Type B pancreatic cell (in vitro differentiated cells): Measurements from ENCODE around the gene HMCN2. TPM values are rescaled to one million over a fixed set of nuclear protein-coding genes. Genes with fewer than 3 reads are reported as not detected.

Experiments used
- DNase-seq: peaks from one replicate; pipeline ENCODE4 v3.0.0; 2021; ENCODE audit warnings: mixed read lengths; ENCODE audit not compliant: unreplicated experiment; ENCODE audit errors: extremely low spot score
- H3K27ac Mint-ChIP-seq: 2 replicates; pipeline ENCODE4 v1.8.0; 2021; ENCODE audit warnings: mild to moderate bottlenecking, mixed read lengths
- H3K27me3 Mint-ChIP-seq: 2 replicates; pipeline ENCODE4 v1.8.0; 2021; ENCODE audit warnings: mixed read lengths
- H3K36me3 Mint-ChIP-seq: 2 replicates; pipeline ENCODE4 v1.8.0; 2021; ENCODE audit warnings: mixed read lengths
- H3K4me1 Mint-ChIP-seq: one replicate; pipeline ENCODE4 v1.8.0; 2021; ENCODE audit warnings: mixed read lengths; ENCODE audit not compliant: unreplicated experiment
- H3K4me3 Mint-ChIP-seq: 2 replicates; pipeline ENCODE4 v1.8.0; 2021; ENCODE audit warnings: mild to moderate bottlenecking, mixed read lengths
- H3K9me3 Mint-ChIP-seq: 2 replicates; pipeline ENCODE4 v1.8.0; 2021; ENCODE audit warnings: mixed read lengths
- total RNA-seq: library from RNA; stranded (reverse); gene quantifications from 2 replicates; pipeline ENCODE4 v1.2.1, GENCODE V29; 2021; ENCODE audit warnings: low replicate concordance
- TF ChIP-seq, protein P1 (sequence below): fragments of 200-600 bp; sonication (generic); conservative IDR thresholded peaks from 2 replicates; pipeline ENCODE4 v1.5.0; 2021; ENCODE audit warnings: antibody characterized with exemption, mild to moderate bottlenecking

HMCN2 gene
- total RNA-seq, 1 donor from 2014 or later: 0.12 TPM

DNA sequence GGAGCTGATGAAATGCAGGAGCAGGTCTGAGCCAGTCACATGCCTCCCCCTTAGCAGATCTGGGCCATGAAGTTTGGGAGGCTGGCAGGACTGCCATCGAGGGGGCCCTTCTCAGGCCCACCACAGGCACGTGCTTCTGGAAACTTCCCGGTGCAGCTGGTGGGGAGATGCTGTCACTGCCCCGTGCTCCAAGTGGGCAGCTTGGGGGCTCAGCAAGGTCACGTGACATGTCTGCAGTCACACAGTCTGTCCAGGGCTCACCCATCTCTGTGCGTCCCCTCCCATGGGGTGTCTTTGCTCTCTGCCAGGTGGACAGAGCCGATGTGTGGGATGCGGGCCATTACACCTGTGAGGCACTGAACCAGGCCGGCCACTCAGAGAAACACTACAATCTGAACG lies 99.8 kb downstream of the HMCN2 start:
- DNase-seq: no peak
- Mint-ChIP-seq H3K27me3 (peaks cover 19% of the 10 kb centered on the region), H3K4me3 (no peak overlapping the region), H3K9me3 (no peaks in the 10 kb centered on the region), H3K4me1 (peaks cover 10% of the 10 kb centered on the region), H3K27ac (no peak overlapping the region), H3K36me3 (no peaks in the 10 kb centered on the region)
- TF ChIP-seq, protein P1, sequence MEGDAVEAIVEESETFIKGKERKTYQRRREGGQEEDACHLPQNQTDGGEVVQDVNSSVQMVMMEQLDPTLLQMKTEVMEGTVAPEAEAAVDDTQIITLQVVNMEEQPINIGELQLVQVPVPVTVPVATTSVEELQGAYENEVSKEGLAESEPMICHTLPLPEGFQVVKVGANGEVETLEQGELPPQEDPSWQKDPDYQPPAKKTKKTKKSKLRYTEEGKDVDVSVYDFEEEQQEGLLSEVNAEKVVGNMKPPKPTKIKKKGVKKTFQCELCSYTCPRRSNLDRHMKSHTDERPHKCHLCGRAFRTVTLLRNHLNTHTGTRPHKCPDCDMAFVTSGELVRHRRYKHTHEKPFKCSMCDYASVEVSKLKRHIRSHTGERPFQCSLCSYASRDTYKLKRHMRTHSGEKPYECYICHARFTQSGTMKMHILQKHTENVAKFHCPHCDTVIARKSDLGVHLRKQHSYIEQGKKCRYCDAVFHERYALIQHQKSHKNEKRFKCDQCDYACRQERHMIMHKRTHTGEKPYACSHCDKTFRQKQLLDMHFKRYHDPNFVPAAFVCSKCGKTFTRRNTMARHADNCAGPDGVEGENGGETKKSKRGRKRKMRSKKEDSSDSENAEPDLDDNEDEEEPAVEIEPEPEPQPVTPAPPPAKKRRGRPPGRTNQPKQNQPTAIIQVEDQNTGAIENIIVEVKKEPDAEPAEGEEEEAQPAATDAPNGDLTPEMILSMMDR: no peak

DNA sequence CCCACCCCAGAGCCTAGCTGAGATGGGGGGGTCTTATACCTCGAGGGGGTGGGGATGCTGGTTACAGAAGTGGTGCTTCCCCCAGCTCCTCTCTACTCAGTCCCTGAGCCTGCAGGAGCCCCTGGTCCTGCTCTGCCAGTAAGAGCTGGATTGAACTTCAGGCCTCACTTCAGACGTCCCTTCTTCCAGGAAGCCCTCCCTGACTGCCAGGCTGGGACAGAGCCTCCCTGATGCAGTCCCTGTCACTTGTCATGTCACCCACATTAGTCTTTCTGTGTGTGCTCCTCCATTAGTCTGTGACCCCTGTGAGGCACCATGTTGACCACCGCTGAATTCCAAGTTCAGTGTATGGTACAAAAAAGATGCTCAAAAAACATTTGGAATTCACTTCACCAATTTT lies 100.5 kb downstream of the HMCN2 start:
- peaks cover 17% of the 10 kb centered on the region for H3K27me3 Mint-ChIP-seq
- TF ChIP-seq, protein P1: no peak
- H3K4me3 Mint-ChIP-seq: no peak overlapping the region
- no peak for DNase-seq
- H3K27ac Mint-ChIP-seq: no peak overlapping the region
- H3K36me3 Mint-ChIP-seq: no peaks in the 10 kb centered on the region
- H3K4me1 Mint-ChIP-seq: peaks cover 10% of the 10 kb centered on the region
- no peaks in the 10 kb centered on the region for H3K9me3 Mint-ChIP-seq

DNA sequence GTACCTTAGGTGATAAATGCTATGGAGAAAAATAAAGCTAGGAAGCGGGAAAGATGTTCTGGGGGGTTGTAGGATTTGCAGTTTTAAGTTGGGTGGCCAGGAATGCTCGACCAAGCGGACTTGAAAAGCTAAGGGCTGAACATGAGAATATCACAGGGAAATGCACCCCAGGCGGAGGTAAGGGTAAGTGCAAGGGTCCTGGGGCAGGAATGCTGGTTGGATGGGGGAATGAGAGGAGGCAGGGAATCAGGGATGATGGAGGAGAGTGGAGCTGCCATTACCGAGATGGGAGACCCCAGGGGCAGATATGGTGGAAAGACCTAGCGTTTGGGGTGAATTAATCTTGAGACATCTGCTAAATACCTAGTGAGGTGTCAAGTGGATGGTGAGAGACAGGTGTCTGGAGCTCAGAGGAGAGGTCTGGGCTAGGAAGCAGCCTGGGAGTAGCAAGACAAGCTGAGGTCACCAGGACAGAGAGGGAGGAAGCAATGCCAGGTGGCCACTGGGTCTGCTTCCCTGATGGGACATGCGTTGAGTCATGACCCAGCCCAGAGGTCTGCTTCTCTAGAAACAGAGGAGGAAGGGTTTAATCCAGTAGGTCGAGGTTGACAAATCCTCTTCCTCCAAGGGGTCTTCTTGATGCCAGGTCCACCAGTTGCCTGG lies 101.5 kb downstream of the HMCN2 start:
- Mint-ChIP-seq H3K27ac (no peak overlapping the region), H3K27me3 (peaks cover 14% of the 10 kb centered on the region), H3K4me3 (no peak overlapping the region), H3K4me1 (peaks cover 10% of the 10 kb centered on the region), H3K36me3 (no peaks in the 10 kb centered on the region), H3K9me3 (no peaks in the 10 kb centered on the region)
- TF ChIP-seq, protein P1: no peak
- DNase-seq: no peak

DNA sequence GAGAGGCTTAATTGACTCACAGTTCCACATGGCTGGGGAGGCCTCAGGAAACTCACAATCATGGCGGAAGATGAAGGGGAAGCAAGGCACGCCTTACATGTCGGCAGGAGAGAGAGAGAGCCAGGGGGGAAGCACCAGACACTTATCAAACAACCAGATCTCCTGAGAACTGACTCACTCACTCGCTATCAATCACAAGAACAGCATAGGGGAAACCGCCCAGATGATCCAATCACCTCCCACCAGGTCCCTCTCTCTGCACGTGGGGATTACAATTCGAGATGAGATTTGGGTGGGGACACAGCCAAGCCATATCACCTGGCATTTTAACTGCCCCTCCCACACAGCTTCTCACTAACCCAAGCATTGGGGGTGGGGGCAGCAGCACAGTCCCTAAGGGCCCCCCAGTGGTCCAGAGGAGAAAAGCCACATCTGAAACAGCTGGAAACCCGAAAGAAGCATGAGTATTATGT lies 103.1 kb downstream of the HMCN2 start:
- Mint-ChIP-seq H3K4me1 (peaks cover 10% of the 10 kb centered on the region), H3K9me3 (no peaks in the 10 kb centered on the region), H3K27me3 (peaks cover 14% of the 10 kb centered on the region), H3K36me3 (no peaks in the 10 kb centered on the region), H3K27ac (no peak overlapping the region), H3K4me3 (no peak overlapping the region)
- no peak for DNase-seq
- TF ChIP-seq, protein P1: no peak

DNA sequence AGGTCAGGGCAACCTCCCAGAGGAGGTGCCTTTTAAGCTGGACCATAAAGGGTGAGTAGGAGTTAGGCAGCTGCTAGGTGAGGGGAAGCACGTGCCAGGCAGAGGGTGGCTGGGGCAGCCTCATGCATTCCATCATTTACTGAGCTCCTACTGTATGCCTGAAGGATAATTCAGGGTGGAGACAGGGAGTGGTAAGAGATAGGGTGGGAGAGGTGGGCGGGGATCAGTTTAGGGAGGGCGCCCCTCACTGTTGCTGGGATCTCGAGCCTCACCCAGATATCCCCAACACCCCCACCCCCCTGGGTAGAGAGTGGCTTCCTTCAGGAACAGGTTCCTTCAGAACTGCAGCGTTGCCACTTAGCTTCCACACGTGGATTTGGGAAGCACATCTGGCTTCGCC lies 104.7 kb downstream of the HMCN2 start:
- Mint-ChIP-seq H3K4me1 (peaks cover 10% of the 10 kb centered on the region), H3K36me3 (no peaks in the 10 kb centered on the region), H3K27me3 (peaks cover 14% of the 10 kb centered on the region), H3K9me3 (no peaks in the 10 kb centered on the region), H3K4me3 (no peak overlapping the region), H3K27ac (no peak overlapping the region)
- no peak for DNase-seq
- TF ChIP-seq, protein P1: no peak
